ENCODE data around the gene SARS1.

SARS1 gene

GRCh38 chr1:109251277-109252166 is 37.8 kb downstream of the SARS1 start:
- no peak for DNase-seq

- DNase-seq = no peak
Measured at GRCh38 chr1:109252167-109252892, 38.6 kb downstream of the SARS1 start.

GRCh38 chr1:109252893-109253802 is 39.4 kb downstream of the SARS1 start:
- no peak for DNase-seq

GRCh38 chr1:109253803-109254620 is 40.3 kb downstream of the SARS1 start:
- DNase-seq = no peak

- DNase-seq = no peak
Measured at GRCh38 chr1:109254621-109255096, 40.9 kb downstream of the SARS1 start.

GRCh38 chr1:109255097-109255651 is 41.5 kb downstream of the SARS1 start:
- DNase-seq = no peak

- DNase-seq = no peak
Measured at GRCh38 chr1:109255678-109256077, 42.0 kb downstream of the SARS1 start.

GRCh38 chr1:109256085-109256484 is 42.4 kb downstream of the SARS1 start:
- no peak for DNase-seq

- no peak for DNase-seq
Measured at GRCh38 chr1:109256971-109257681, 43.4 kb downstream of the SARS1 start.

- no peak for DNase-seq
Measured at GRCh38 chr1:109257682-109258421, 44.1 kb downstream of the SARS1 start.

GRCh38 chr1:109258481-109259466 is 45.1 kb downstream of the SARS1 start:
- no peak for DNase-seq

GRCh38 chr1:109259674-109260557 is 46.2 kb downstream of the SARS1 start:
- DNase-seq = no peak

- DNase-seq = no peak
Measured at GRCh38 chr1:109261006-109261405, 47.3 kb downstream of the SARS1 start.

GRCh38 chr1:109261578-109261977 is 47.9 kb downstream of the SARS1 start:
- no peak for DNase-seq

GRCh38 chr1:109262231-109263055 is 48.7 kb downstream of the SARS1 start:
- no peak for DNase-seq

GRCh38 chr1:109263234-109263596 is 49.5 kb downstream of the SARS1 start:
- no peak for DNase-seq
